ENCODE measurements around the gene YKT6.
"Not testable (repeated sequence)": the region's sequence is repeated elsewhere in the genome, so short reads cannot be mapped to it uniquely, and the experiment has no call there.

Gene YKT6

GRCh38 chr7:44194069-44194468, 6.7 kb upstream of the YKT6 start:
- H3K27ac Mint-ChIP-seq: no peak overlapping the region
- no peaks in the 10 kb centered on the region for H3K36me3 Mint-ChIP-seq (ENCODE audit: low read depth)
- H3K4me3 Mint-ChIP-seq: no peak overlapping the region
- no peaks in the 10 kb centered on the region for H3K9me3 Mint-ChIP-seq
- peaks cover 6% of the 10 kb centered on the region for H3K4me1 Mint-ChIP-seq
- no peak for TF ChIP-seq CTCF (IDR thresholded peaks at IDR 0.05; ENCODE audit: unreplicated experiment in 3 of 3)
- H3K27me3 Mint-ChIP-seq (ENCODE audit: low read depth): peaks cover 6% of the 10 kb centered on the region

GRCh38 chr7:44194562-44195145, 6.1 kb upstream of the YKT6 start:
- Mint-ChIP-seq H3K27me3 (ENCODE audit: low read depth) (peaks cover 6% of the 10 kb centered on the region), H3K4me1 (peaks cover 6% of the 10 kb centered on the region), H3K36me3 (ENCODE audit: low read depth) (no peaks in the 10 kb centered on the region), H3K4me3 (no peak overlapping the region), H3K9me3 (no peaks in the 10 kb centered on the region), H3K27ac (no peak overlapping the region)
- TF ChIP-seq CTCF (IDR thresholded peaks at IDR 0.05; ENCODE audit: unreplicated experiment in 3 of 3): no peak

- H3K9me3 Mint-ChIP-seq: no peaks in the 10 kb centered on the region
- H3K4me1 Mint-ChIP-seq: peaks cover 6% of the 10 kb centered on the region
- no peak for TF ChIP-seq CTCF (IDR thresholded peaks at IDR 0.05; ENCODE audit: unreplicated experiment in 3 of 3)
- H3K36me3 Mint-ChIP-seq (ENCODE audit: low read depth): no peaks in the 10 kb centered on the region
- H3K27ac Mint-ChIP-seq: peak overlapping the region in 1 of 3 experiments; percentile 31
- no peak overlapping the region for H3K4me3 Mint-ChIP-seq
- H3K27me3 Mint-ChIP-seq (ENCODE audit: low read depth): peaks cover 3% of the 10 kb centered on the region
Measured at GRCh38 chr7:44195889-44196288, 4.9 kb upstream of the YKT6 start.

- Mint-ChIP-seq H3K36me3 (ENCODE audit: low read depth) (no peaks in the 10 kb centered on the region), H3K27me3 (ENCODE audit: low read depth) (peaks cover 3% of the 10 kb centered on the region), H3K27ac (peak overlapping the region; percentile 6 to 79 (median 31)), H3K9me3 (no peaks in the 10 kb centered on the region), H3K4me3 (peak overlapping the region; percentile 40 to 69 (median 45)), H3K4me1 (peaks cover 8% of the 10 kb centered on the region)
- peak; percentile 68 to 72 (median 69) for TF ChIP-seq CTCF (IDR thresholded peaks at IDR 0.05; ENCODE audit: unreplicated experiment in 3 of 3)
Measured at GRCh38 chr7:44196450-44196872, 4.3 kb upstream of the YKT6 start.

- no peak for TF ChIP-seq CTCF (IDR thresholded peaks at IDR 0.05; ENCODE audit: unreplicated experiment in 3 of 3)
- H3K36me3 Mint-ChIP-seq (ENCODE audit: low read depth): no peaks in the 10 kb centered on the region
Measured at GRCh38 chr7:44197474-44197873, 3.3 kb upstream of the YKT6 start.

GRCh38 chr7:44200163-44200562, 615 bp upstream of the YKT6 start:
- H3K9me3 Mint-ChIP-seq; H3K36me3 Mint-ChIP-seq (ENCODE audit: low read depth); H3K27me3 Mint-ChIP-seq (ENCODE audit: low read depth); H3K27ac Mint-ChIP-seq: not testable (repeated sequence)
- H3K4me1 Mint-ChIP-seq: peaks cover 31% of the 10 kb centered on the region
- H3K4me3 Mint-ChIP-seq: peak overlapping the region in 2 of 3 experiments; percentile 38 to 47

More at GRCh38 chr7:44197474-44197873, 3.3 kb upstream of the YKT6 start:
- Mint-ChIP-seq H3K27me3 (ENCODE audit: low read depth) (peaks cover 3% of the 10 kb centered on the region), H3K4me1 (peaks cover 18% of the 10 kb centered on the region), H3K27ac (no peak overlapping the region), H3K9me3 (no peaks in the 10 kb centered on the region), H3K4me3 (peak overlapping the region in 1 of 3 experiments; percentile 16)

Measured in nephron (organoid).